Keratinocyte (primary cell): ENCODE data around the gene CNP.

Experiments used
- CTCF ChIP-seq, 3 experiments: IDR thresholded peaks in 1 of 3; conservative IDR thresholded peaks in 1 of 3; optimal IDR thresholded peaks in 1 of 3; 2 replicates in 2 of 3; 3 replicates in 1 of 3; pipeline versions ENCODE3 to v1.5.1; 2011; ENCODE audit warnings: low read length in 3 of 3, mild to moderate bottlenecking in 3 of 3, moderate library complexity in 2 of 3, control low read depth in 1 of 3, inconsistent platforms in 1 of 3; ENCODE audit not compliant: insufficient read depth in 2 of 3; ENCODE audit errors: extremely low read depth in 1 of 3
- EZH2 ChIP-seq: IDR thresholded peaks from one replicate; pipeline ENCODE4 v1.6.1; 2012; ENCODE audit warnings: inconsistent platforms, mild to moderate bottlenecking, low read length, moderate library complexity

- TF ChIP-seq CTCF (optimal IDR thresholded peaks at IDR 0.05 in 1 of 3, IDR thresholded peaks at IDR 0.05 in 1 of 3, conservative IDR thresholded peaks at IDR 0.05 in 1 of 3; ENCODE audit: extremely low read depth in 1 of 3, insufficient read depth in 2 of 3, low read length in 3 of 3) (no peak), EZH2 (no peak)
Measured at GRCh38 chr17:42018988-42019387, 52.4 kb downstream of the CNP start.
